Measurements from ENCODE around the gene DTNA. TPM values are rescaled to one million over a fixed set of nuclear protein-coding genes. Genes with fewer than 3 reads are reported as not detected.

DTNA gene
- total and polyA plus RNA-seq, 12 donors = 6.3 to 43.9 (median 22.3) TPM

DNA sequence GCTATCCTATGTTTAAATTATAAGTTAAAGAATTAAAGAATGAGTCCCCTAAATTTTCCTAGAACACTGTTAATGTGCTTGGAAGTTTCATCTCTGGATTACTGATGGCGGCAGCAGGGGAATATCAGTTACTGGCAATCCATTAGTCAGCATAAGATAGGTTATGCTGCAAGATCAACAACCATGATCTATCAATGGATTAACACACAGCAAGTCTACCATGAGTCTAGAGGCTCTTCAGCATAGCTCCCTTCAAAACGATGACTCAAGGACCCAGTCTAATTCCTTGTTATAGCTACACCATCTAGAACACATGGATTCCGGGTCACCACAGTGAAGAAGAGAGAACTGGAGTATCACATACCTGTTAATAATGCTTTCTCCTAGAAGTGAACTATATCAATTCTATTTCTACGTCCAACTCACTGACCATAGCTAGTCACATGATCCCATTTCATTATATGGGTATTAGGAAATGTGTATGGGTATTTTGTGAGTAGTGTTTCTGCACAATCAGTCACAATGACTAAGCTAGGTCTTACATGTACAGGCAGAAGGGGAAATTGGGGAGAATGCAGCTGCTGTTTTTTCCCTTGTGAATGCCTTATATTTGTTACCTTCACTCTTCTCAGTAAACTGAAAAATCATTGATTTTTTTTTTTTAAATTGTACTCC is 222.8 kb downstream of the DTNA start:
- Histone ChIP-seq H3K36me3 (replicated peaks in 1 of 2) (no peaks in the 10 kb centered on the region), H3K4me3 (no peak overlapping the region), H3K27me3 (no peaks in the 10 kb centered on the region), H3K9me3 (replicated peaks in 1 of 3) (no peaks in the 10 kb centered on the region), H3K4me1 (replicated peaks in 1 of 2) (no peaks in the 10 kb centered on the region), H3K27ac (no peak overlapping the region)
- WGBS, 4 donors = 76 to 92% (median 85%) methylated on average over 4 of the region's 4 CpGs
- TF ChIP-seq, protein P1, sequence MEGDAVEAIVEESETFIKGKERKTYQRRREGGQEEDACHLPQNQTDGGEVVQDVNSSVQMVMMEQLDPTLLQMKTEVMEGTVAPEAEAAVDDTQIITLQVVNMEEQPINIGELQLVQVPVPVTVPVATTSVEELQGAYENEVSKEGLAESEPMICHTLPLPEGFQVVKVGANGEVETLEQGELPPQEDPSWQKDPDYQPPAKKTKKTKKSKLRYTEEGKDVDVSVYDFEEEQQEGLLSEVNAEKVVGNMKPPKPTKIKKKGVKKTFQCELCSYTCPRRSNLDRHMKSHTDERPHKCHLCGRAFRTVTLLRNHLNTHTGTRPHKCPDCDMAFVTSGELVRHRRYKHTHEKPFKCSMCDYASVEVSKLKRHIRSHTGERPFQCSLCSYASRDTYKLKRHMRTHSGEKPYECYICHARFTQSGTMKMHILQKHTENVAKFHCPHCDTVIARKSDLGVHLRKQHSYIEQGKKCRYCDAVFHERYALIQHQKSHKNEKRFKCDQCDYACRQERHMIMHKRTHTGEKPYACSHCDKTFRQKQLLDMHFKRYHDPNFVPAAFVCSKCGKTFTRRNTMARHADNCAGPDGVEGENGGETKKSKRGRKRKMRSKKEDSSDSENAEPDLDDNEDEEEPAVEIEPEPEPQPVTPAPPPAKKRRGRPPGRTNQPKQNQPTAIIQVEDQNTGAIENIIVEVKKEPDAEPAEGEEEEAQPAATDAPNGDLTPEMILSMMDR (IDR thresholded peaks at IDR 0.05) = no peak
- no peak for DNase-seq
- intact Hi-C loops (cut with DNase I) = no loop called here

DNA sequence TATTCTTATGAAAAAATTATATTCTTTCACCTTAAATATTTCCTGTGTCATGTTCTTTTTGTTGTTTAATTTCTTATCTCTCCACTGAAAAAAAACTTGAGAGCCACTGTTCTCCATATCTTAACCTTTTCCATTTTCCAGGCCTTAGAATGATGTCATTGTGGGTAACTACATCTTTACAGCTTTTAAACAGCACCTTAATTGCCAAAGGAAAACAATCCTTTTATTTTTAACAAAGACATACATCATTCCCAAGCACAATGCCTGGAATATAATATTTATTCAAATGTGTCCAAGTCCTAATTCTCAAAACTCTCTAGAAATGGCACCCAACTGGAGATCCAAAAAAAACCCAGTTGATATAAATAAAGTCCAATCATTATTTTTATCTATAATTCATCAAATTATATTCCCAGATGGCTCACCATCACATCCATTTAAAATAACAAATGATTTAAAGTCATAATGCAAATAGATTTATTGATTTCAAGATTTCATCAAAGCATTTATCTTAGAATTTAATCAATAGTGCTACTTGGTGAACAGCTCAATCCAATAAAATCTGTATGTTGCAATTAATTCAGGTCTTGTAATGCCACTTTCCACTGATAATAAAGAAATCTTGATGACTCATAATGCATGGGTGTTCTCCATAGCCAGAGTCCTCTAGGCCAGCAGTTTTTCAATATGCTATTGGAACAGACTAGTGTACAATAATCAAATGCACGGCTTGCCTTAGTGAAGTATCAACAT is 224.0 kb downstream of the DTNA start:
- no peak for DNase-seq
- intact Hi-C loops (cut with DNase I) = no loop called here
- WGBS, 4 donors = 61 to 74% (median 71%) methylated on average over 1 of the region's 1 CpG

DNA sequence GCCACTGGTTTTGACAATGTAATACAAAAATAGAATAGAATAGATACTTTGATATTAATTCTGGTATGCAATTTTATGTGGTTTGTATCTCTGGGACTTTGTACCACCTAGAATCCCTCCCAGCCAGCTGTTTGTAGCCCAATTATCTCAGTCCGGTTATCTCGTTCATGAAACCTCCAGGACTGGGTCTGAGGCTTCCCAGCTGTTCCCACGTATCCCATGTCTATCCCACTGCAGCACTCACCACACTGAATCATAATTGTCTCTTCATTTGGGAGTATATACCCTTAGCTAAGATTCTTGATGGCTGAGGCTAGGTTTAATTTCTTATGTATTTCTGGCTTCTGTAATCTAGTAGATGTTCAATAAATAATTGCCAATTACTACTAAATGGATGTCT is 226.7 kb downstream of the DTNA start:
- TF ChIP-seq POLR2A (IDR thresholded peaks at IDR 0.05) = no peak
- TF ChIP-seq, protein P1 (IDR thresholded peaks at IDR 0.05) = no peak
- 63 to 68% (median 66%) methylated on average over 3 of the region's 3 CpGs for WGBS, 4 donors
- H3K4me1 ChIP-seq (replicated peaks in 1 of 2) = no peaks in the 10 kb centered on the region
- H3K27ac ChIP-seq = no peak overlapping the region
- H3K36me3 ChIP-seq (replicated peaks in 1 of 2) = no peaks in the 10 kb centered on the region
- no peak overlapping the region for H3K4me3 ChIP-seq
- intact Hi-C loops (cut with DNase I) = no loop called here
- H3K9me3 ChIP-seq (replicated peaks in 1 of 3) = no peaks in the 10 kb centered on the region
- no peak for DNase-seq
- H3K27me3 ChIP-seq = no peaks in the 10 kb centered on the region

More for the DNA sequence above, 224.0 kb downstream of the DTNA start:
- no peak for TF ChIP-seq POLR2A (IDR thresholded peaks at IDR 0.05)
- TF ChIP-seq, protein P1 (IDR thresholded peaks at IDR 0.05) = no peak
- no peak overlapping the region for H3K27ac ChIP-seq
- no peak overlapping the region for H3K4me3 ChIP-seq
- H3K27me3 ChIP-seq = no peaks in the 10 kb centered on the region
- no peaks in the 10 kb centered on the region for H3K4me1 ChIP-seq (replicated peaks in 1 of 2)
- no peaks in the 10 kb centered on the region for H3K36me3 ChIP-seq (replicated peaks in 1 of 2)
- no peaks in the 10 kb centered on the region for H3K9me3 ChIP-seq (replicated peaks in 1 of 3)

DNA sequence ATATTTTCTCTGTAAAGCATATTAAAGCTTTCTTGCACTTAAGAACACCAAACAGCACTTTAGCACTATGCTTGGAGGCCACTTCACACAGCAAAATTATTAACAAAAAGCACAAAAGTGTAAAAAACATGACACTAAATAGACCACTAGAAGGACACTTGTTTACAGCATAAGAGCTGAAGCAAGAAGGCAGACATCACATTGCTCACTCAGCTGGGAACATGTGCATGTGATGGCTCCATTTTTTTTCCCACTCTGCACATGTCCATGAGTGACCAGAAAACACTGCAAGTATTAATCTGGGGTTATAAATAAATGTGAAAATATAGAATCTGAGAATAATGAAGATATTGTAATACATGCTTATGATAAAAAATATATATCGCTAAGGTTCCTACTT is 228.0 kb downstream of the DTNA start:
- no peak overlapping the region for H3K27ac ChIP-seq
- H3K36me3 ChIP-seq (replicated peaks in 1 of 2) = no peaks in the 10 kb centered on the region
- DNase-seq = no peak
- no peak overlapping the region for H3K4me3 ChIP-seq
- H3K9me3 ChIP-seq (replicated peaks in 1 of 3) = no peaks in the 10 kb centered on the region
- H3K27me3 ChIP-seq = no peaks in the 10 kb centered on the region
- no peak for TF ChIP-seq POLR2A (IDR thresholded peaks at IDR 0.05)
- TF ChIP-seq, protein P1 (IDR thresholded peaks at IDR 0.05) = no peak
- intact Hi-C loops (cut with DNase I) = no loop called here
- 93 to 99% (median 97%) methylated on average over 1 of the region's 1 CpG for WGBS, 4 donors
- H3K4me1 ChIP-seq (replicated peaks in 1 of 2) = no peaks in the 10 kb centered on the region

Data from adrenal gland (tissue), 12 donors.